OCI-LY7 (cell line): ENCODE data around the gene TMPRSS3. TPM values are rescaled to one million over a fixed set of nuclear protein-coding genes. Genes with fewer than 3 reads are reported as not detected.

Source experiments
- BruUV-seq: library from RNA; stranded (reverse); fragments of 400-500 nt; replicated peaks from 2 replicates; lab custom pipeline; 2021; lab: Mats Ljungman, UMichigan
- CTCF ChIA-PET: fragments of 300-600 bp; sonication (Branson Sonifier 250); formaldehyde crosslinking; loops from one replicate; lab custom pipeline; 2022; ENCODE audit warnings: antibody characterized with exemption; ENCODE audit not compliant: unreplicated experiment; lab: Charles Lee
- POLR2A ChIA-PET: fragments of 300-600 bp; sonication (Branson Sonifier 250); formaldehyde crosslinking; loops from one replicate; lab custom pipeline; 2022; ENCODE audit warnings: antibody characterized with exemption; lab: Charles Lee
- DNase-seq: peaks from one replicate; pipeline ENCODE4 v3.0.0-alpha.2; 2015; ENCODE audit warnings: low spot score
- H2AFZ ChIP-seq: fragments of 200-600 bp; sonication (generic), shearing (Covaris generic); 2 replicates; pipeline ENCODE4 v1.6.1; 2014; ENCODE audit warnings: mild to moderate bottlenecking, antibody characterized with exemption, low read length, moderate library complexity
- H3K27ac ChIP-seq: fragments of 200-600 bp; sonication (generic); 2 replicates; pipeline ENCODE4 v1.5.1; 2014; ENCODE audit warnings: mixed run types, low read depth, mild to moderate bottlenecking, moderate library complexity, low read length, inconsistent platforms; ENCODE audit not compliant: poor library complexity, severe bottlenecking
- H3K36me3 ChIP-seq: fragments of 200-600 bp; sonication (generic); 2 replicates; pipeline ENCODE4 v1.6.1; 2014; ENCODE audit warnings: mild to moderate bottlenecking, antibody characterized with exemption, low read length, moderate library complexity, mixed read lengths; ENCODE audit not compliant: insufficient read depth
- H3K4me1 ChIP-seq: fragments of 200-600 bp; sonication (generic); 2 replicates; pipeline ENCODE4 v1.5.1; 2014; ENCODE audit warnings: mild to moderate bottlenecking, low read length; ENCODE audit not compliant: insufficient read depth, poor library complexity, severe bottlenecking
- H3K4me2 ChIP-seq: fragments of 200-600 bp; sonication (generic); 2 replicates; pipeline ENCODE4 v1.6.1; 2014; ENCODE audit warnings: mild to moderate bottlenecking, low read length
- H3K4me3 ChIP-seq: fragments of 200-600 bp; sonication (generic); 2 replicates; pipeline ENCODE4 v1.5.1; 2014; ENCODE audit warnings: mild to moderate bottlenecking, low read depth, low read length; ENCODE audit not compliant: poor library complexity, severe bottlenecking
- H3K79me2 ChIP-seq: fragments of 200-600 bp; sonication (generic); 2 replicates; pipeline ENCODE4 v1.6.1; 2016; ENCODE audit warnings: low read depth, mild to moderate bottlenecking, low read length, moderate library complexity, mixed read lengths; ENCODE audit not compliant: insufficient read depth
- H3K9me2 ChIP-seq: fragments of 200-600 bp; sonication (generic); 2 replicates; pipeline ENCODE4 v1.6.1; 2016; ENCODE audit warnings: mild to moderate bottlenecking, low read length, mixed read lengths; ENCODE audit not compliant: insufficient read depth
- H3K9me3 ChIP-seq: fragments of 200-600 bp; sonication (generic); 2 replicates; pipeline ENCODE4 v1.6.1; 2014; ENCODE audit warnings: mild to moderate bottlenecking, mixed run types, low read length, mixed read lengths
- H4K20me1 ChIP-seq: fragments of 200-600 bp; sonication (generic); 2 replicates; pipeline ENCODE4 v1.6.1; 2014; ENCODE audit warnings: mild to moderate bottlenecking, antibody characterized with exemption, low read length, moderate library complexity, mixed read lengths; ENCODE audit not compliant: insufficient read depth
- CTCF ChIP-seq: fragments of 200-600 bp; sonication (generic); conservative IDR thresholded peaks from 2 replicates; pipeline ENCODE4 v1.5.1; 2014; ENCODE audit warnings: mild to moderate bottlenecking, antibody characterized with exemption, low read length, moderate library complexity, mixed read lengths
- EZH2phosphoT487 ChIP-seq: fragments of 200-600 bp; sonication (generic); IDR thresholded peaks from 2 replicates; pipeline ENCODE4 v1.6.1; 2018; ENCODE audit warnings: low read depth, borderline replicate concordance, mild to moderate bottlenecking, mixed run types, antibody characterized with exemption, low read length, moderate library complexity, mixed read lengths
- intact Hi-C: fragments of 100-400 bp; cut with micrococcal nuclease; formaldehyde crosslinking; loops from one replicate; pipeline ENCODE4 v1.10.0; 2022; ENCODE audit not compliant: unreplicated experiment
- total RNA-seq, 2 experiments: library from RNA; depleted of rRNA in 1 of 2; stranded (reverse); fragments of >200 nt in 1 of 2; shearing (Covaris generic) in 1 of 2; gene quantifications; 2 replicates each; pipeline ENCODE4 v1.2.3, GENCODE V29; 2014 to 2022

The TMPRSS3 gene
- total RNA-seq, 2 experiments from 2014 or later: not detected

- no peaks in the 10 kb centered on the region for H3K9me3 ChIP-seq
- no peaks in the 10 kb centered on the region for H4K20me1 ChIP-seq
- no peaks in the 10 kb centered on the region for H3K9me2 ChIP-seq
- no peak for TF ChIP-seq EZH2phosphoT487
- TF ChIP-seq CTCF: no peak
- ChIA-PET POLR2A (interaction anchor here (0.7 kb wide), 1 partner anchor 86 kb away, joined by 4 read pairs; no protein-coding TSS in a partner anchor), CTCF (interaction anchor here (0.6 kb wide), 1 partner anchor 252 kb away, joined by 3 read pairs; no protein-coding TSS in a partner anchor)
- no peaks in the 10 kb centered on the region for H3K79me2 ChIP-seq
- H2AFZ ChIP-seq: no peak overlapping the region
- H3K4me1 ChIP-seq: peaks cover 6% of the 10 kb centered on the region
- no peaks in the 10 kb centered on the region for H3K36me3 ChIP-seq
- H3K4me3 ChIP-seq: no peak overlapping the region
- intact Hi-C loops: no loop called here
- H3K4me2 ChIP-seq: no peak overlapping the region
- H3K27ac ChIP-seq: no peak overlapping the region
- no TSS peak for BruUV-seq
- DNase-seq: no peak
Observed at GRCh38 chr21:42375506-42375905, 20.3 kb downstream of the TMPRSS3 start.

- DNase-seq: no peak
- Histone ChIP-seq H3K9me3 (no peaks in the 10 kb centered on the region), H3K27ac (no peak overlapping the region), H4K20me1 (no peaks in the 10 kb centered on the region), H3K9me2 (no peaks in the 10 kb centered on the region), H3K4me3 (no peak overlapping the region), H3K79me2 (no peaks in the 10 kb centered on the region), H3K4me1 (peaks cover 6% of the 10 kb centered on the region), H3K4me2 (no peak overlapping the region), H2AFZ (no peak overlapping the region), H3K36me3 (no peaks in the 10 kb centered on the region)
- BruUV-seq: no TSS peak
- ChIA-PET POLR2A (interaction anchor here (0.7 kb wide), 1 partner anchor 87 kb away, joined by 4 read pairs; no protein-coding TSS in a partner anchor), CTCF (interaction anchor here (0.6 kb wide), 1 partner anchor 251 kb away, joined by 3 read pairs; no protein-coding TSS in a partner anchor)
- intact Hi-C loops: no loop called here
- TF ChIP-seq EZH2phosphoT487: no peak
- TF ChIP-seq CTCF: no peak
Observed at GRCh38 chr21:42374864-42375499, 20.9 kb downstream of the TMPRSS3 start.

GRCh38 chr21:42374457-42374856 lies 21.4 kb downstream of the TMPRSS3 start:
- Histone ChIP-seq H3K79me2 (no peaks in the 10 kb centered on the region), H4K20me1 (no peaks in the 10 kb centered on the region), H3K4me3 (no peak overlapping the region), H3K36me3 (no peaks in the 10 kb centered on the region), H3K4me1 (peaks cover 3% of the 10 kb centered on the region), H3K9me3 (no peaks in the 10 kb centered on the region), H2AFZ (no peak overlapping the region), H3K9me2 (no peaks in the 10 kb centered on the region), H3K4me2 (no peak overlapping the region), H3K27ac (no peak overlapping the region)
- POLR2A ChIA-PET: no interaction called here
- TF ChIP-seq CTCF (no peak), EZH2phosphoT487 (no peak)
- intact Hi-C loops: no loop called here
- no peak for DNase-seq
- CTCF ChIA-PET: no interaction called here
- BruUV-seq: no TSS peak
